T47D (cell line): ENCODE measurements around the gene AKR1C8.
"Not testable (repeated sequence)": the region's sequence is repeated elsewhere in the genome, so short reads cannot be mapped to it uniquely, and the experiment has no call there.

Experiments used
- DNase-seq, 2 experiments: peaks; one replicate each; pipeline versions ENCODE4 v3.0.0 to v3.0.0-alpha.2; 2011 to 2012; ENCODE audit warnings: low read depth in 1 of 2, low spot score in 1 of 2
- JUND ChIP-seq: IDR thresholded peaks from 2 replicates; pipeline ENCODE4 v1.6.1; 2012; ENCODE audit warnings: low read depth
- in situ Hi-C: cut with HindIII; loops from 2 replicates; pipeline ENCODE4 v1.10.0; 2016; ENCODE audit warnings: low sequenced_read_pairs, low pct_unique_long_range_greater_than_20kb

AKR1C8 gene

GRCh38 chr10:5196702-5197113 is 11.8 kb upstream of the AKR1C8 start, which contains the start of gene AKR1C4:
Gene AKR1C4 (plus strand): TSS chr10:5196837. CDS start chr10:5196868, 31 bp downstream.
- no peak for TF ChIP-seq JUND
- DNase-seq = no peak
- in situ Hi-C loops = no loop called here

DNA sequence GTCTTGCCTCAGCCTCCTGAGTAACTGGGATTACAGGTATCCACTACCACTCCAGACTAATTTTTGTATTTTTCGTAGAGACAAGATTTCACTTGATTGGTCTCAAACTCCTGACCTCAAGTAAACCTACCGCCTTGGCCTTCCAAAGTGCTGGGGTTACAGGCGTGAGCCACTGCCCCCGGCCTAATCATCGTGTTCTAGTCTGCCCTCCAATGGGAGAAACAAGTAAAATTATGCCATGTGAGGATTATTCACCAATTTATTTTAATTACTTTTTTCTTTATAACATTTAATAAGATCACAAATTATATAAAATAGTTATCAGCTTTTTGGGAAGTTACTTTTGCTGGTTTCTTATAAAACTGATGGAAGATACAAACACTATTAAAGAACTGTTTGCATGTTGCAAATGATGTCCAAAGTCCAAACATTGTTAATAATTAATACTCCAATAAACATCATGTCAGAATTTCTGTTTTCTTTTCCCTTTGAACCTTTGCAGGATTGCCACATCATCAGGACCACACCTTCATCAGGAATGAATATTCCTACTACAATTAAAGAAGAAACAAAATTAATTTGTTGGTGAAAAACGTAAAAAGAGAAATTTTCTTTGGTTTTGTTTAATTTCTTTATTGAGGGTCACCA is 10.9 kb upstream of the AKR1C8 start:
- in situ Hi-C loops = no loop called here
- TF ChIP-seq JUND = no peak
- no peak for DNase-seq

DNA sequence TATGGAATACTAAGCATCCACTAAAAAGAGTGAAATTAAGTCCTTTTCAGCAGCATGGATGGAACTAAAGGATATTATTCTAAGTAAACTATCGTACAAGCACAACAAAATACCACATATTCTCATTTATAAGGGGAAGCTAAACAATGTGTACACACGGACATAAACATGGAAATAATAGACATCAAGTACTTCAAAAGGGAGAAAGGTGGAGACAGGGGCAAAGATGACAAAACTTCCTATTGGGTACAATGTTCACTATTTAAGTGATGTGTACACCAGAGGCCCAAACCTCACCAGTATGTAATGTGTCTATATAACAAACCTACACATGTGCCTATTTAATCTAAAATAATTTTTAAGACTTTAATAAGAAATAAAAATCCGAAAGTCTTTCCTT is 9.5 kb upstream of the AKR1C8 start:
- DNase-seq = no peak
- no peak for TF ChIP-seq JUND
- in situ Hi-C loops = no loop called here

- no peak for TF ChIP-seq JUND
- no peak for DNase-seq
Measured at GRCh38 chr10:5188358-5188757, 3.4 kb upstream of the AKR1C8 start.

DNA sequence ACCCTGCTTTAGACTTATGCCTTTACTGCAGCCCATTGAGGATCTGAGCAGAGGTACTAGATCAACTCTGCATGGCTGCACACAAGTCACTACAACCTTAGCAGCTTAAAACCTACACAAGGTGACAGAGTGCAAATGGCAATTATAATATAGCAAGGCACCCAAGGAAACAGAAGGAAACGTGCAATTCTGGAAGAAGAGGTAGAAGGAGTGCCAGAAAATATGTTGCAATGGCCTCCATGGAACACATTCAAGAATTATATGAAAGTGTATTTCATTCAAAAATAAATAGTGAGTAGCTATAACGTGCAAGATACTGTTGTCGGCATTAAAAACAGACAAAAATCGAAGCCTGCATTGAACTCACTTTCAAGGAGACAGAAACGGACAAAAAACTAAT is 2.9 kb upstream of the AKR1C8 start:
- in situ Hi-C loops = no loop called here
- no peak for DNase-seq
- no peak for TF ChIP-seq JUND

More at GRCh38 chr10:5188358-5188757, 3.4 kb upstream of the AKR1C8 start:
- in situ Hi-C loops = no loop called here

- no peak for TF ChIP-seq JUND
- no peak for DNase-seq
- in situ Hi-C loops = no loop called here
Measured at GRCh38 chr10:5183923-5184322, 1.0 kb downstream of the AKR1C8 start.

GRCh38 chr10:5180503-5180902 is 4.4 kb downstream of the AKR1C8 start:
- DNase-seq, in situ Hi-C loops: not testable (repeated sequence)

DNA sequence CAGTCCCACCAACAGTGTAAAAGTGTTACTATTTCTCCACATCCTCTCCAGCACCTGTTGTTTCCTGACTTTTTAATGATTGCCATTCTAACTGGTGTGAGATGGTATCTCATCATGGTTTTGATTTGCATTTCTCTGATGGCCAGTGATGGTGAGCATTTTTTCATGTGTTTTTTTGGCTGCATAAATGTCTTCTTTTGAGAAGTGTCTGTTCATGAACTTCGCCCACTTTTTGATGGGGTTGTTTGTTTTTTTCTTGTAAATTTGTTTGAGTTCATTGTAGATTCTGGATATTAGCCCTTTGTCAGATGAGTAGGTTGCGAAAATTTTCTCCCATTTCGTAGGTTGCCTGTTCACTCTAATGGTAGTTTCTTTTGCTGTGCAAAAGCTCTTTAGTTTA is 9.4 kb downstream of the AKR1C8 start:
- DNase-seq, in situ Hi-C loops: not testable (repeated sequence)

GRCh38 chr10:5168897-5169420 is 16.0 kb downstream of the AKR1C8 start:
- in situ Hi-C loops = no loop called here
- TF ChIP-seq JUND = no peak
- no peak for DNase-seq

- DNase-seq = peak in 1 of 2 experiments; percentile 27
- TF ChIP-seq JUND = no peak
- in situ Hi-C loops = no loop called here
Measured at GRCh38 chr10:5165738-5166137, 19.2 kb downstream of the AKR1C8 start.

GRCh38 chr10:5163487-5163886 is 21.5 kb downstream of the AKR1C8 start:
- in situ Hi-C loops = no loop called here
- no peak for DNase-seq
- no peak for TF ChIP-seq JUND

GRCh38 chr10:5159126-5159525 is 25.8 kb downstream of the AKR1C8 start:
- DNase-seq = no peak
- no peak for TF ChIP-seq JUND
- in situ Hi-C loops = no loop called here

GRCh38 chr10:5157501-5157900 is 27.4 kb downstream of the AKR1C8 start:
- no peak for TF ChIP-seq JUND
- in situ Hi-C loops = no loop called here
- no peak for DNase-seq

GRCh38 chr10:5155951-5156350 is 29.0 kb downstream of the AKR1C8 start:
- TF ChIP-seq JUND = no peak
- no peak for DNase-seq
- in situ Hi-C loops = no loop called here
